GM12874 (cell line): ENCODE results near the gene HDHD5.

ENCODE experiments used
- CTCF ChIP-seq: IDR thresholded peaks from 2 replicates; pipeline ENCODE4 v1.5.1; 2011; ENCODE audit warnings: low read depth, mild to moderate bottlenecking, control low read depth, low read length, moderate library complexity; ENCODE audit not compliant: insufficient read depth

Gene HDHD5

GRCh38 chr22:17152971-17153370 lies 6.1 kb downstream of the HDHD5 start:
- no peak for TF ChIP-seq CTCF

- no peak for TF ChIP-seq CTCF
Measured at GRCh38 chr22:17152340-17152739, 6.7 kb downstream of the HDHD5 start.

- TF ChIP-seq CTCF = no peak
Measured at GRCh38 chr22:17149076-17149815, 9.8 kb downstream of the HDHD5 start.

- TF ChIP-seq CTCF = no peak
Measured at GRCh38 chr22:17145021-17145680, 13.9 kb downstream of the HDHD5 start.

GRCh38 chr22:17143826-17144225 lies 15.3 kb downstream of the HDHD5 start:
- no peak for TF ChIP-seq CTCF

- no peak for TF ChIP-seq CTCF
Measured at GRCh38 chr22:17143101-17143500, 16.0 kb downstream of the HDHD5 start.

GRCh38 chr22:17140826-17141766 lies 18.0 kb downstream of the HDHD5 start:
- TF ChIP-seq CTCF = no peak
